Measurements from ENCODE around the gene HS6ST2. TPM values are rescaled to one million over a fixed set of nuclear protein-coding genes. Genes with fewer than 3 reads are reported as not detected.

HS6ST2 gene
- total RNA-seq, 1 experiment from 2014 or later = 7.4 TPM

DNA sequence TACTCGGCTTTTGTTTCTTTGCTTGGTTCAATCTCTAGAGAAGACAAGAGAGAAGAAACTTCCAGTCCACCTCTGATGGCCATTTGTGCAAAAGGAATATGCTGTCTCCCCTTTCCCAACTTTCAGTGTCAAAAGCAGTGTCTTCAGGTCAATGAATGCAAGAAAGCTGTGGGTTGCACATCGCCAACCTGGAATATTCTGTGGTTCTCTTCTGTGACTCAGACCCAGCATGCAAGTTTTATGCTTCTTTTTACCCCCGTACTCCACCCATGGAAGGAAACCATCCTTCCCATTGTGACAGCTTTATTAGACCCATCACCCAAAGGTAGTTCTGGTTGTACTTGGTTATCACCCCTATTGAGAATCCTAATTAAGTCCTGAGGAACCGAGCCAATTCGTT is 334.0 kb downstream of the HS6ST2 start:
- Histone ChIP-seq H3K4me1 (ENCODE audit: insufficient read depth, low read length) (peaks cover 7% of the 10 kb centered on the region; the same call in 1 of the 2 replicates), H3K4me3 (ENCODE audit: low read length) (no peak overlapping the region), H2AFZ (ENCODE audit: low read length) (no peak overlapping the region), H3K79me2 (ENCODE audit: low read length) (no peaks in the 10 kb centered on the region), H3K36me3 (ENCODE audit: low read depth, low read length) (no peaks in the 10 kb centered on the region), H3K9me2 (replicated peaks; ENCODE audit: low read length) (no peaks in the 10 kb centered on the region), H3K4me2 (ENCODE audit: low read length) (no peak overlapping the region), H3K9me3 (ENCODE audit: low read length) (no peaks in the 10 kb centered on the region), H3K27ac (ENCODE audit: low read length) (no peak overlapping the region), H3F3A (ENCODE audit: low read length, unreplicated experiment) (no peaks in the 10 kb centered on the region), H3K9ac (ENCODE audit: low read length) (no peak overlapping the region), H4K20me1 (ENCODE audit: low read length) (no peaks in the 10 kb centered on the region), H3K27me3 (ENCODE audit: low read length) (no peaks in the 10 kb centered on the region)
- intact Hi-C loops (cut with micrococcal nuclease) = no loop called here
- TF ChIP-seq CTCF (conservative IDR thresholded peaks at IDR 0.05; ENCODE audit: low read depth, low read length) (no peak), EZH2 (IDR thresholded peaks at IDR 0.05; ENCODE audit: low read length, unreplicated experiment) (no peak), EZH2phosphoT487 (IDR thresholded peaks at IDR 0.05; ENCODE audit: borderline replicate concordance, low read length) (no peak)
- DNase-seq (no peak), ATAC-seq (no peak)
- POLR2A ChIA-PET (ENCODE audit: unreplicated experiment) = no interaction called here
- CTCF ChIA-PET = no interaction called here
- no TSS peak for BruUV-seq (replicated peaks)

DNA sequence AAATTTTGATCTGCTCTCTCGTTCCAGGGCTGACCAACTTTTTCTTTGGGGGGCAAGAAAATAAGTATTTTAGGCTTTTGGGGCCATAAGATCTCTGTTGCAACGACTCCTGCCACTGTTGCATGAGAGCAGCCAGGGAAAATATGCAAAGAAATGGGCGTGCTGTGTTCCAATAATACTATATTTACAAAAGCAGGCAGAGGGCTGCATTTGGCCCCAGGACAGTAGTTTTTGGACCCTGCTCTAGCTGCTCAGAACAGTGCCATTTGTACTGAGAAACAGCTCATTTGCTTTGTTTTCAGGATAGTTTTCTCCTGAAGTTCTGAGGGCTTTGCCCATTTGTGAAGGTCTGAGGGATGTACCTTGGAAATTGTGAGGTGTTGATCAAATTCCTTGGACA is 334.5 kb downstream of the HS6ST2 start:
- H3F3A ChIP-seq (ENCODE audit: low read length, unreplicated experiment) = no peaks in the 10 kb centered on the region
- POLR2A ChIA-PET (ENCODE audit: unreplicated experiment) = no interaction called here
- no peak for DNase-seq
- H3K9ac ChIP-seq (ENCODE audit: low read length) = no peak overlapping the region
- no peak overlapping the region for H2AFZ ChIP-seq (ENCODE audit: low read length)
- H3K36me3 ChIP-seq (ENCODE audit: low read depth, low read length) = no peaks in the 10 kb centered on the region
- H3K4me1 ChIP-seq (ENCODE audit: insufficient read depth, low read length) = peaks cover 7% of the 10 kb centered on the region; the same call in 1 of the 2 replicates
- no peaks in the 10 kb centered on the region for H3K27me3 ChIP-seq (ENCODE audit: low read length)
- H3K27ac ChIP-seq (ENCODE audit: low read length) = no peak overlapping the region
- no peaks in the 10 kb centered on the region for H4K20me1 ChIP-seq (ENCODE audit: low read length)
- no peaks in the 10 kb centered on the region for H3K79me2 ChIP-seq (ENCODE audit: low read length)
- no peaks in the 10 kb centered on the region for H3K9me2 ChIP-seq (replicated peaks; ENCODE audit: low read length)
- no peak for TF ChIP-seq CTCF (conservative IDR thresholded peaks at IDR 0.05; ENCODE audit: low read depth, low read length)
- TF ChIP-seq EZH2 (IDR thresholded peaks at IDR 0.05; ENCODE audit: low read length, unreplicated experiment) = no peak
- no peak for TF ChIP-seq EZH2phosphoT487 (IDR thresholded peaks at IDR 0.05; ENCODE audit: borderline replicate concordance, low read length)
- H3K4me2 ChIP-seq (ENCODE audit: low read length) = no peak overlapping the region
- H3K4me3 ChIP-seq (ENCODE audit: low read length) = no peak overlapping the region
- BruUV-seq (replicated peaks) = no TSS peak
- ATAC-seq = no peak
- intact Hi-C loops (cut with micrococcal nuclease) = no loop called here
- CTCF ChIA-PET = no interaction called here
- no peaks in the 10 kb centered on the region for H3K9me3 ChIP-seq (ENCODE audit: low read length)

- DNase-seq (no peak), ATAC-seq (no peak)
- TF ChIP-seq EZH2 (IDR thresholded peaks at IDR 0.05; ENCODE audit: low read length, unreplicated experiment) = no peak
- TF ChIP-seq CTCF (conservative IDR thresholded peaks at IDR 0.05; ENCODE audit: low read depth, low read length) = no peak
- TF ChIP-seq EZH2phosphoT487 (IDR thresholded peaks at IDR 0.05; ENCODE audit: borderline replicate concordance, low read length) = no peak
- BruUV-seq (replicated peaks) = no TSS peak
- Histone ChIP-seq H3K4me1 (ENCODE audit: insufficient read depth, low read length) (peaks cover 7% of the 10 kb centered on the region; the same call in 1 of the 2 replicates), H4K20me1 (ENCODE audit: low read length) (no peaks in the 10 kb centered on the region), H3K79me2 (ENCODE audit: low read length) (no peaks in the 10 kb centered on the region), H3K9ac (ENCODE audit: low read length) (no peak overlapping the region), H3K27ac (ENCODE audit: low read length) (no peak overlapping the region), H3K27me3 (ENCODE audit: low read length) (no peaks in the 10 kb centered on the region), H2AFZ (ENCODE audit: low read length) (no peak overlapping the region), H3K36me3 (ENCODE audit: low read depth, low read length) (no peaks in the 10 kb centered on the region), H3K4me2 (ENCODE audit: low read length) (no peak overlapping the region), H3K4me3 (ENCODE audit: low read length) (no peak overlapping the region), H3K9me3 (ENCODE audit: low read length) (no peaks in the 10 kb centered on the region), H3F3A (ENCODE audit: low read length, unreplicated experiment) (no peaks in the 10 kb centered on the region), H3K9me2 (replicated peaks; ENCODE audit: low read length) (no peaks in the 10 kb centered on the region)
- ChIA-PET CTCF (no interaction called here), POLR2A (ENCODE audit: unreplicated experiment) (no interaction called here)
- intact Hi-C loops (cut with micrococcal nuclease) = no loop called here
These were observed 335.1 kb downstream of the HS6ST2 start for GRCh38 chrX:132623300-132623699.
